Putamen (tissue), 1 donor: ENCODE measurements around the gene APOB.

ENCODE experiments used
- DNase-seq: peaks from one replicate; pipeline ENCODE4 v3.0.0-alpha.2; 2016; ENCODE audit warnings: low spot score

APOB gene, protein sequence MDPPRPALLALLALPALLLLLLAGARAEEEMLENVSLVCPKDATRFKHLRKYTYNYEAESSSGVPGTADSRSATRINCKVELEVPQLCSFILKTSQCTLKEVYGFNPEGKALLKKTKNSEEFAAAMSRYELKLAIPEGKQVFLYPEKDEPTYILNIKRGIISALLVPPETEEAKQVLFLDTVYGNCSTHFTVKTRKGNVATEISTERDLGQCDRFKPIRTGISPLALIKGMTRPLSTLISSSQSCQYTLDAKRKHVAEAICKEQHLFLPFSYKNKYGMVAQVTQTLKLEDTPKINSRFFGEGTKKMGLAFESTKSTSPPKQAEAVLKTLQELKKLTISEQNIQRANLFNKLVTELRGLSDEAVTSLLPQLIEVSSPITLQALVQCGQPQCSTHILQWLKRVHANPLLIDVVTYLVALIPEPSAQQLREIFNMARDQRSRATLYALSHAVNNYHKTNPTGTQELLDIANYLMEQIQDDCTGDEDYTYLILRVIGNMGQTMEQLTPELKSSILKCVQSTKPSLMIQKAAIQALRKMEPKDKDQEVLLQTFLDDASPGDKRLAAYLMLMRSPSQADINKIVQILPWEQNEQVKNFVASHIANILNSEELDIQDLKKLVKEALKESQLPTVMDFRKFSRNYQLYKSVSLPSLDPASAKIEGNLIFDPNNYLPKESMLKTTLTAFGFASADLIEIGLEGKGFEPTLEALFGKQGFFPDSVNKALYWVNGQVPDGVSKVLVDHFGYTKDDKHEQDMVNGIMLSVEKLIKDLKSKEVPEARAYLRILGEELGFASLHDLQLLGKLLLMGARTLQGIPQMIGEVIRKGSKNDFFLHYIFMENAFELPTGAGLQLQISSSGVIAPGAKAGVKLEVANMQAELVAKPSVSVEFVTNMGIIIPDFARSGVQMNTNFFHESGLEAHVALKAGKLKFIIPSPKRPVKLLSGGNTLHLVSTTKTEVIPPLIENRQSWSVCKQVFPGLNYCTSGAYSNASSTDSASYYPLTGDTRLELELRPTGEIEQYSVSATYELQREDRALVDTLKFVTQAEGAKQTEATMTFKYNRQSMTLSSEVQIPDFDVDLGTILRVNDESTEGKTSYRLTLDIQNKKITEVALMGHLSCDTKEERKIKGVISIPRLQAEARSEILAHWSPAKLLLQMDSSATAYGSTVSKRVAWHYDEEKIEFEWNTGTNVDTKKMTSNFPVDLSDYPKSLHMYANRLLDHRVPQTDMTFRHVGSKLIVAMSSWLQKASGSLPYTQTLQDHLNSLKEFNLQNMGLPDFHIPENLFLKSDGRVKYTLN (N-terminal part only)

DNA sequence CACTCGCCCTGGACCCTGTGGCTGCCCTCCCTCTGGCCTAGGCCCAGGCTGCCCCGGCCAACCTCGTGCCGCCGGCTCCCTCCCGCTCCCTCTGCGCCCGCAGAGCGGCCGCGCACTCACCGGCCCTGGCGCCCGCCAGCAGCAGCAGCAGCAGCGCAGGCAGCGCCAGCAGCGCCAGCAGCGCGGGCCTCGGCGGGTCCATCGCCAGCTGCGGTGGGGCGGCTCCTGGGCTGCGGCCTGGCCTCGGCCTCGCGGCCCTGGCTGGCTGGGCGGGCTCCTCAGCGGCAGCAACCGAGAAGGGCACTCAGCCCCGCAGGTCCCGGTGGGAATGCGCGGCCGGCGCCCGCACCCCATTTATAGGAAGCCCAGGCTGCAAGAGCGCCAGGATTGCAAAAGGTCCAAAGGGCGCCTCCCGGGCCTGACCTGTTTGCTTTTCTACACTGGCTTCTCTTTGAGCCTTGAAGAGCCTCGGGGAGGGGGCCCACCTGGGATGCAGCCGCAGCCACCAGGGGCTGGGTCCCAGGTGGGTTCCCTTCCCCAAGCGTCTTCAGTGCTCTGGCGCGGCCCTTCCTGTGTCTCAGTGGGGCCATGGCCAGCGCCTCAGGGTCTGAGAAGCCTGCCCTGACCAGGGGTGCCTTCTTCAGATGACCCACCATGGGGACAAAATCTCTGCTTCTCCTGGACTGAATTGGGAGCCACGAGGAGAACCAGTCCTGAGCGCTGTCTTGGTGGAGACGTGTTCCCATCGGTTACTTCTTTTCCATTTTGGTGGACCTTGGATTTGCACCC, at the start of gene APOB:
Gene APOB (minus strand): TSS at position 330 of the 789 bp plus-strand sequence. CDS start 128 bp downstream, at position 202.
- no peak for DNase-seq

- peak; percentile 23 for DNase-seq
These were observed 48.5 kb upstream of the APOB start for GRCh38 chr2:21092308-21092869.

GRCh38 chr2:21084401-21084800, 40.5 kb upstream of the APOB start:
- DNase-seq, result no peak

DNA sequence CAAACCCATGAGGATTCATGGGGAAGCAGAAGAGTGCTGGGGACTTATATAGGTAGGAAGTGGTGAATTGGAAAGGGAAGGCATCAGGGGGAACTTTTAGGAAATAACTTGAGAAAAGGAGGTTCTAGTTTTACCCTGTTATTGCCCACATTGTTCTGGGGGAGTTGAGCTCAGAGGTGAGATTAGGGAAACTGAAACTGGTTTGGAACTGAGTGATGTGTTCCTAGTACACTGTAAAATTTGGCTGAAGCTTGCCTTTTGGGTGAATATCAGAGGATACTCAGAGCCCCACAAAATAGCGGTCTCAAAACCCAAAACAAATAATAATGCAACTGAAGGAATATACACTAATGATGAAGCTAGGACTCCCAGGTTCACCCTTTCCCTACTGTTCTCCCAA, 39.6 kb upstream of the APOB start:
- no peak for DNase-seq

DNA sequence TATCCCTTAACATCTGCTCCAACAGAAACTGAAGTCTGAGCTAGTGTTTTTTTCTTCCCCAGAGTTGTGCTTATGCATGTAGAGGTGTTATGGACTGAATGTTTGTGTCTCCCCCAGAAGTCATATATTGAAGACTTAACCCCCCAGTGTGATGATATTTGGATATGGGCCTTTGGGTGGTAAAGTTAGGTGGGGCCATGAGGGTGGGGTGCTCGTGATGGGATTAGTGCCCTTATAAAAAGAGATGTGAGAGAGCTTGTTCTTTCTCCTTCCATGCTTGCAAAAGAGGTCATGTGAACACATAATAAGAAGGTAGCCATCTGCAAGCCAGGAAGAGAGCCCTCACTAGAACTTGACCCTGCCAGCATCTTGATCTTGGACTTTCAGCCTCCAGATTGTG, 34.4 kb upstream of the APOB start:
- DNase-seq, result no peak

DNA sequence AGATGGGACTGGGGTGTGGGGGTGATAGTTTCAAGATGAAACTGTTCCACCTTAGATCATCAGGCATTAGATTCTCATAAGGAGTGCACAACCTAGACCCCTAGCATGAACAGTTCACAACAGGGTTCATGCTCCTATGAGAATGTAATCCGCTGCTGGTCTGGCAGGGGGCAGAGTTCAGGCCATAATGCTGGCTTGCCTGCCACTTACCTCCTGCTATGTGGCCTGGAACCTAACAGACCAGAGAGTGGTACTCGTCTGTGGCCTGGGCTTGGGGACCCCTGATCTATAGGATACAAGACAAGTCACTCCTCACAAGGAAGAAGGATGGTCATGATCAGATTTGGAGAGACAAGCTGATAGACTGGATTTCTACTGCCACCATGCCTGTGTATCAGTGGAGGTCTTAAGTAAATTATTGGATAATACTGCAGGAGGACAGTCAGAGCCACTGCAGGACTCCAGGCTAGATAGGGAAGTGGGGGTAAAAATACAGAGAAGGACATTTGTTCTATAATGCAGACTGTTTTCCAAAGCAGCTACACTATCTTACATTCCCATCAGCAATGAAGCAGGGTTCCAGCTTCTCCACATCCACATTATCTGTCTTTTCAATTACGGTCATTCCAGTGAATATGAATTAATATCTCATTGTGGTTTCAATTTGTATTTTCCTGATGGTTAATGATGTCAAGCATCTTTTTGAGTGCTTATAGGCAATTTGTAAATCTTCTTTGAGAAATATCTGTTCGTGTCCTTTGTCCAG, 28.8 kb upstream of the APOB start:
- DNase-seq, result no peak

- DNase-seq, result no peak
These were observed 26.7 kb upstream of the APOB start for GRCh38 chr2:21070341-21071257.

GRCh38 chr2:21069746-21070340, 26.0 kb upstream of the APOB start:
- DNase-seq, result no peak

- no peak for DNase-seq
These were observed 24.1 kb upstream of the APOB start for GRCh38 chr2:21067859-21068537.

GRCh38 chr2:21067125-21067524, 23.3 kb upstream of the APOB start:
- DNase-seq, result no peak

GRCh38 chr2:21059885-21060610, 16.2 kb upstream of the APOB start:
- no peak for DNase-seq

- no peak for DNase-seq
These were observed 13.2 kb upstream of the APOB start for GRCh38 chr2:21057097-21057496.

DNA sequence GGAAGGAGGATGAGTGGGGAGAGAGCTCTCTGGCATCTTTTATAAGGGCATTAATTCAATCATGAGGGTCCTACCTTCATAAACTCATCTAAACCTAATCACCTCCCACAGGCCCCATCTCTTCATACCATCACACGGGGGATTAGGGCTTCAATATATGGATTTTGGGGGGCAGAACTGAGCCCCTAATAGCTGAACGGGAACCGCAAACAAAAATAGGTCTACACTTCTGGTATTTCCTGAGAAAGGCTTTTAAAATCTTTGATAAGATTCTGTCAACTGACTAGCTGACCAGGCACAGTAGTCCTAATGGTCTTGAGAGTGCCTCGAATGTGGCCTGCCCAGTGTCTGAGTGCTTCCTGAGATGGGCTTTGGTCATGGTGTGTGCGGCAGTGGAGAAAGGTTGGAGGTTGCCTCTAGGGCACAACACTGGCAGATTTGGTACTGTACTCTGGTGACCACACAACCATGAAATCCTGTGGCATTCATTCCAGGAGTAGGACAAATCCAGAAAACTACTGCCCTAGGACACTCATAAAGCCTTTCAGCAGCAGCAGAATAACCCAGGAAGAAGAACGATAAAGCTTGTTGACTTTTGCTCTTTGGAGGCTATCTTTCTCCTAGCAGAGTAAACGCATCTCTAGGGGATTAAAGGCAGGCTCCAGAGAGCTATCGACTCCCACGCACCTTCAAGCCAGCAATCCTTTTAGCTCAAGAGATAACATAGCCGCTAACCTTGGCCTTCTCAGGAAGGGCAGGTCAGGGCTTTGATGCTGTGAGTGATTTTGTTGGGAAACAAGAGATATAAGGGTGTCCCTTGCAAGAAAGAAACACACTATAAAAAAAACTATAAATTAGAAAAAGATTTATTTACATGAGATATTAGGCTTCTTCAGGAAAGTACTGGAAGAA, 12.3 kb upstream of the APOB start:
- DNase-seq, result no peak

- DNase-seq, result no peak
These were observed 11.6 kb upstream of the APOB start for GRCh38 chr2:21055451-21055850.

DNA sequence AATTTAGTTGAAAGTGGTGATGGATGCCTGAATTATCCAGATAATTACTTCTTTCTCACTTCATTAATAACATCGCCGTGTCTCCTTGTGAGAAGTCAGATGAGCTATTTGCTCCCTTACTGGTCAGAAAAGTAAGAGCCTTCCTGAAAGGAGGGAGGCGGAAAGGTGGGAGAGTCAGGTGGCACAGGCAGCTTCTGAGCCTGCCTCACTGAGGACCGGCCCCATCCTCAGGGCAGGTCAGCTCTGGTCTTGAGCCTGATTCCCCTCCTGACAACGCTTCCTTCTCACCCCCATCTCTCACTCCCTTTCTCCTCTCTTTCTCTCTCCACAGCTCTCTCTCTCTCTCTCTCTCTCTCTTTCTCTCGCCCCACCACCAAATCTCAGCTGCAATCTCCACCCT, 10.1 kb upstream of the APOB start:
- DNase-seq, result no peak

DNA sequence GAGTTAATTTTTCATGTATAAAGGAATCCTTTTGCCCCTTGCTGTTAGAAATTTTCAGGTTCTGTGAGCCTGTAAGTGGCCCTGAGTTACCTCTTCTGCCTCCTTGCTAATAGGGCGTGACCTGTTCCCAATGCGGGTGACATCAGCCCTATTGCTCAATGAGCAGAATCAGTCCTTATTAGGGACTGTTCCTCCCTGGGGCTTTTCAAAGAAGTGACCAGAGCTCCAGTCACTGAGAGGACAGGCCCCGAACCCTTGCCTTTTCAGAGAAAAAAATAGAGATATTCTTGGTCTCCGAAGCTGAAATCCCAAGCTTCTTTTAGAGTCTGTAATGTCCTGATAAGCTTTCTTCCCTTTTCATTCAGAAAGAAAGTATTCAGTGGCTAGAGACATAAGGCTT, 8.2 kb upstream of the APOB start:
- DNase-seq, result no peak
